HG03139 (cell line): ENCODE results near the gene PPP6R3.
"Not testable (repeated sequence)": the region's sequence is repeated elsewhere in the genome, so short reads cannot be mapped to it uniquely, and the experiment has no call there.

Source experiments
- ATAC-seq: cut with Tn5 transposase; IDR thresholded peaks from one replicate; pipeline ENCODE4 v1.9.1; 2021; ENCODE audit not compliant: unreplicated experiment

The PPP6R3 gene

GRCh38 chr11:68524213-68524612 lies 63.7 kb downstream of the PPP6R3 start:
- no peak for ATAC-seq

- no peak for ATAC-seq
These were observed 64.1 kb downstream of the PPP6R3 start for GRCh38 chr11:68524681-68525080.

GRCh38 chr11:68525336-68525735 lies 64.8 kb downstream of the PPP6R3 start:
- no peak for ATAC-seq

- no peak for ATAC-seq
These were observed 65.4 kb downstream of the PPP6R3 start for GRCh38 chr11:68525930-68526329.

- no peak for ATAC-seq
These were observed 67.0 kb downstream of the PPP6R3 start for GRCh38 chr11:68527585-68527984.

GRCh38 chr11:68528630-68529029 lies 68.1 kb downstream of the PPP6R3 start:
- ATAC-seq = no peak

- no peak for ATAC-seq
These were observed 70.7 kb downstream of the PPP6R3 start for GRCh38 chr11:68531129-68531693.

GRCh38 chr11:68532727-68533369 lies 72.3 kb downstream of the PPP6R3 start:
- ATAC-seq = no peak

- ATAC-seq = no peak
These were observed 73.4 kb downstream of the PPP6R3 start for GRCh38 chr11:68533945-68534344.

GRCh38 chr11:68535098-68535497 lies 74.5 kb downstream of the PPP6R3 start:
- ATAC-seq = no peak

- no peak for ATAC-seq
These were observed 76.2 kb downstream of the PPP6R3 start for GRCh38 chr11:68536706-68537105.

GRCh38 chr11:68538025-68538424 lies 77.5 kb downstream of the PPP6R3 start:
- ATAC-seq = no peak

- ATAC-seq = no peak
These were observed 78.8 kb downstream of the PPP6R3 start for GRCh38 chr11:68539395-68539794.

GRCh38 chr11:68540504-68540903 lies 80.0 kb downstream of the PPP6R3 start:
- not testable (repeated sequence) for ATAC-seq

GRCh38 chr11:68541116-68541515 lies 80.6 kb downstream of the PPP6R3 start:
- no peak for ATAC-seq

GRCh38 chr11:68541991-68542390 lies 81.4 kb downstream of the PPP6R3 start:
- ATAC-seq = no peak

- no peak for ATAC-seq
These were observed 82.1 kb downstream of the PPP6R3 start for GRCh38 chr11:68542617-68543016.

GRCh38 chr11:68543594-68543993 lies 83.0 kb downstream of the PPP6R3 start:
- ATAC-seq = no peak

- no peak for ATAC-seq
These were observed 84.8 kb downstream of the PPP6R3 start for GRCh38 chr11:68545347-68545746.

GRCh38 chr11:68545796-68546195 lies 85.2 kb downstream of the PPP6R3 start:
- no peak for ATAC-seq

- ATAC-seq = no peak
These were observed 86.0 kb downstream of the PPP6R3 start for GRCh38 chr11:68546555-68546954.

GRCh38 chr11:68549789-68550484 lies 89.4 kb downstream of the PPP6R3 start:
- no peak for ATAC-seq

- ATAC-seq = no peak
These were observed 89.9 kb downstream of the PPP6R3 start for GRCh38 chr11:68550485-68550817.
